SU-DHL-6 (cell line): ENCODE results near the gene GATA3.

Experiments used
- EZH2phosphoT487 ChIP-seq: fragments of 200-600 bp; sonication (generic), shearing (Covaris generic); conservative IDR thresholded peaks from 2 replicates; pipeline ENCODE4 v1.6.1; 2018; ENCODE audit warnings: mild to moderate bottlenecking, antibody characterized with exemption, low read length, moderate library complexity, mixed read lengths
- TF ChIP-seq, protein P1 (sequence below): fragments of 200-600 bp; sonication (generic); IDR thresholded peaks from one replicate; pipeline ENCODE4 v1.5.1; 2017; ENCODE audit warnings: antibody characterized with exemption, mild to moderate bottlenecking, low read length, moderate library complexity; ENCODE audit not compliant: insufficient read depth, poor library complexity, severe bottlenecking

GRCh38 chr10:8060010-8060703 is 5.7 kb downstream of the GATA3 start:
- TF ChIP-seq, protein P1, sequence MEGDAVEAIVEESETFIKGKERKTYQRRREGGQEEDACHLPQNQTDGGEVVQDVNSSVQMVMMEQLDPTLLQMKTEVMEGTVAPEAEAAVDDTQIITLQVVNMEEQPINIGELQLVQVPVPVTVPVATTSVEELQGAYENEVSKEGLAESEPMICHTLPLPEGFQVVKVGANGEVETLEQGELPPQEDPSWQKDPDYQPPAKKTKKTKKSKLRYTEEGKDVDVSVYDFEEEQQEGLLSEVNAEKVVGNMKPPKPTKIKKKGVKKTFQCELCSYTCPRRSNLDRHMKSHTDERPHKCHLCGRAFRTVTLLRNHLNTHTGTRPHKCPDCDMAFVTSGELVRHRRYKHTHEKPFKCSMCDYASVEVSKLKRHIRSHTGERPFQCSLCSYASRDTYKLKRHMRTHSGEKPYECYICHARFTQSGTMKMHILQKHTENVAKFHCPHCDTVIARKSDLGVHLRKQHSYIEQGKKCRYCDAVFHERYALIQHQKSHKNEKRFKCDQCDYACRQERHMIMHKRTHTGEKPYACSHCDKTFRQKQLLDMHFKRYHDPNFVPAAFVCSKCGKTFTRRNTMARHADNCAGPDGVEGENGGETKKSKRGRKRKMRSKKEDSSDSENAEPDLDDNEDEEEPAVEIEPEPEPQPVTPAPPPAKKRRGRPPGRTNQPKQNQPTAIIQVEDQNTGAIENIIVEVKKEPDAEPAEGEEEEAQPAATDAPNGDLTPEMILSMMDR = no peak
- no peak for TF ChIP-seq EZH2phosphoT487
